Measurements from ENCODE around the gene PSMB9. TPM values are rescaled to one million over a fixed set of nuclear protein-coding genes. Genes with fewer than 3 reads are reported as not detected.
"Not testable (repeated sequence)": the region's sequence is repeated elsewhere in the genome, so short reads cannot be mapped to it uniquely, and the experiment has no call there.

PSMB9 gene
- total RNA-seq, 1 donor: 59.6 TPM

GRCh38 chr6:32867554-32868256, 13.7 kb downstream of the PSMB9 start:
- no peak overlapping the region for H3K4me3 ChIP-seq (ENCODE audit: low read depth, low read length)
- TF ChIP-seq CTCF (IDR thresholded peaks at IDR 0.05; ENCODE audit: insufficient read depth, low read depth, low read length): no peak
- DNase-seq (ENCODE audit: low read depth): no peak

- TF ChIP-seq CTCF (IDR thresholded peaks at IDR 0.05; ENCODE audit: insufficient read depth, low read depth, low read length): peak; percentile 94
- peak; percentile 81 for DNase-seq (ENCODE audit: low read depth)
- H3K4me3 ChIP-seq (ENCODE audit: low read depth, low read length): no peak overlapping the region
Observed at GRCh38 chr6:32868257-32868788, 14.3 kb downstream of the PSMB9 start.

- not testable (repeated sequence) for DNase-seq (ENCODE audit: low read depth); H3K4me3 ChIP-seq (ENCODE audit: low read depth, low read length)
Observed at GRCh38 chr6:32873947-32874346, 20.0 kb downstream of the PSMB9 start.

- no peak overlapping the region for H3K4me3 ChIP-seq (ENCODE audit: low read depth, low read length)
- no peak for DNase-seq (ENCODE audit: low read depth)
- TF ChIP-seq CTCF (IDR thresholded peaks at IDR 0.05; ENCODE audit: insufficient read depth, low read depth, low read length): no peak
Observed at GRCh38 chr6:32876603-32877002, 22.6 kb downstream of the PSMB9 start.

- no peak for DNase-seq (ENCODE audit: low read depth)
- no peak overlapping the region for H3K4me3 ChIP-seq (ENCODE audit: low read depth, low read length)
- no peak for TF ChIP-seq CTCF (IDR thresholded peaks at IDR 0.05; ENCODE audit: insufficient read depth, low read depth, low read length)
Observed at GRCh38 chr6:32879691-32880090, 25.7 kb downstream of the PSMB9 start.

- not testable (repeated sequence) for DNase-seq (ENCODE audit: low read depth); H3K4me3 ChIP-seq (ENCODE audit: low read depth, low read length)
Observed at GRCh38 chr6:32880962-32881361, 27.0 kb downstream of the PSMB9 start.

- no peak for DNase-seq (ENCODE audit: low read depth)
- H3K4me3 ChIP-seq (ENCODE audit: low read depth, low read length): no peak overlapping the region
- TF ChIP-seq CTCF (IDR thresholded peaks at IDR 0.05; ENCODE audit: insufficient read depth, low read depth, low read length): no peak
Observed at GRCh38 chr6:32882879-32883250, 28.9 kb downstream of the PSMB9 start.

- TF ChIP-seq CTCF (IDR thresholded peaks at IDR 0.05; ENCODE audit: insufficient read depth, low read depth, low read length): no peak
- no peak overlapping the region for H3K4me3 ChIP-seq (ENCODE audit: low read depth, low read length)
- DNase-seq (ENCODE audit: low read depth): peak; percentile 76
Observed at GRCh38 chr6:32883789-32884188, 29.8 kb downstream of the PSMB9 start.
